Measurements from ENCODE around the gene DLG2. TPM values are rescaled to one million over a fixed set of nuclear protein-coding genes. Genes with fewer than 3 reads are reported as not detected.

Gene DLG2
- polyA plus RNA-seq, 3 donors: 0.24 to 0.39 TPM; not detected in 1

DNA sequence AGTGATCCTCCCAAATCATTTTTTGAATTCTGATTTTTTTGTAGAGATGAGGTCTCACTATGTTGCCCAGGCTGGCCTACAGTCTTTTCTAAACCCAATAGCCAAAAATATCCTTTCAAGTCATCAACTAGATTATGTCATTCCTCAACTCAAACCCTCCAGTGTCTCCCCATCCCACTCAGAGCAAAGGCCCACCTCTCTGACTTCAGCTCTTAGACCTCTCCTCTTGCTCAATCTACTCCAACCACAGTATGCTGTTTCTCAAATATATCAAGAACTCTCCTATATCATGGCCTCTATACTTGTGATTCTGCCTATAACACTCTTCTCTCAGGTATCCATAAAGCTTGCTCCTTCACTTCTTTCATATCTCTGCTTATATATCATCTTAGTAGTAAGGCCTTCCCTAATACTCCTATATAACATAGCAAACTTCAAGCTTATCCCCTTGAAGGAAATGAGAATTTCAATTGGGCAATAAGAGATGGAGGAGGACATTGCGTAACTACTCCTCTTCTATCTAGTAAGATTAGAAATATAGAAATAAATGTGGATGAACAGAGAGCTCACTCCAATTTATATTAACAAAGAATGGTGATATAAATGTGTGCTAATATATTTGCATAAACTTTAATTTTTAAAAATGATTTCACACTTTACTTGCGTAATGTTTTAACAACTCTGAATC, 24.5 kb downstream of the DLG2 start:
- no peak overlapping the region for H3K4me3 ChIP-seq (replicated peaks in 1 of 3; ENCODE audit: low read depth in 2 of 3, low read length in 3 of 3)
- no peaks in the 10 kb centered on the region for H3K79me2 ChIP-seq (ENCODE audit: insufficient read depth, low read length)
- Mint-ChIP-seq H3K9me3 (peaks cover 0 to 5% (median 3%) of the 10 kb centered on the region in 7 donors), H3K27me3 (ENCODE audit: low read depth in 3 of 3) (peaks cover 0 to 3% (median 0%) of the 10 kb centered on the region in 3 donors), H3K4me3 (no peak overlapping the region), H3K27ac (peak overlapping the region in 1 of 7 donors; percentile 62), H3K36me3 (no peaks in the 10 kb centered on the region), H3K4me1 (peaks cover 11% of the 10 kb centered on the region)
- H4K20me1 ChIP-seq (ENCODE audit: insufficient read depth, low read length): no peaks in the 10 kb centered on the region
- peaks cover 5 to 12% of the 10 kb centered on the region in 2 donors for H3K4me1 ChIP-seq (ENCODE audit: control insufficient read depth in 1 of 2, insufficient read depth in 2 of 2, low read length in 2 of 2)
- TF ChIP-seq, protein P1, sequence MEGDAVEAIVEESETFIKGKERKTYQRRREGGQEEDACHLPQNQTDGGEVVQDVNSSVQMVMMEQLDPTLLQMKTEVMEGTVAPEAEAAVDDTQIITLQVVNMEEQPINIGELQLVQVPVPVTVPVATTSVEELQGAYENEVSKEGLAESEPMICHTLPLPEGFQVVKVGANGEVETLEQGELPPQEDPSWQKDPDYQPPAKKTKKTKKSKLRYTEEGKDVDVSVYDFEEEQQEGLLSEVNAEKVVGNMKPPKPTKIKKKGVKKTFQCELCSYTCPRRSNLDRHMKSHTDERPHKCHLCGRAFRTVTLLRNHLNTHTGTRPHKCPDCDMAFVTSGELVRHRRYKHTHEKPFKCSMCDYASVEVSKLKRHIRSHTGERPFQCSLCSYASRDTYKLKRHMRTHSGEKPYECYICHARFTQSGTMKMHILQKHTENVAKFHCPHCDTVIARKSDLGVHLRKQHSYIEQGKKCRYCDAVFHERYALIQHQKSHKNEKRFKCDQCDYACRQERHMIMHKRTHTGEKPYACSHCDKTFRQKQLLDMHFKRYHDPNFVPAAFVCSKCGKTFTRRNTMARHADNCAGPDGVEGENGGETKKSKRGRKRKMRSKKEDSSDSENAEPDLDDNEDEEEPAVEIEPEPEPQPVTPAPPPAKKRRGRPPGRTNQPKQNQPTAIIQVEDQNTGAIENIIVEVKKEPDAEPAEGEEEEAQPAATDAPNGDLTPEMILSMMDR (IDR thresholded peaks at IDR 0.05): no peak
- no peak overlapping the region for H3K9ac ChIP-seq (ENCODE audit: insufficient read depth, low read length, poor library complexity, severe bottlenecking)
- no CpG with 5 or more reads among the region's 2 CpGs for WGBS (ENCODE audit: insufficient coverage)
- H3K36me3 ChIP-seq (replicated peaks in 1 of 2; ENCODE audit: control insufficient read depth in 1 of 2, insufficient read depth in 2 of 2, low read length in 2 of 2): no peaks in the 10 kb centered on the region
- no peak overlapping the region for H2AFZ ChIP-seq (ENCODE audit: insufficient read depth, low read depth, low read length, poor library complexity, severe bottlenecking)
- H3K27me3 ChIP-seq (ENCODE audit: control insufficient read depth in 2 of 2, insufficient read depth in 2 of 2, low read length in 2 of 2): no peaks in the 10 kb centered on the region
- DNase-seq: peak in 2 of 3 donors; percentile 12 to 37
- intact Hi-C loops (cut with micrococcal nuclease): no loop called here
- peaks cover 0 to 4% of the 10 kb centered on the region in 2 donors for H3K9me3 ChIP-seq (replicated peaks in 1 of 2; ENCODE audit: control insufficient read depth in 1 of 2, insufficient read depth in 1 of 2, low read length in 2 of 2)
- no peak overlapping the region for H3K27ac ChIP-seq (ENCODE audit: low read depth in 1 of 2, low read length in 2 of 2)
- no peak overlapping the region for H3K4me2 ChIP-seq (replicated peaks; ENCODE audit: extremely low read depth, low read length, poor library complexity, severe bottlenecking)

DNA sequence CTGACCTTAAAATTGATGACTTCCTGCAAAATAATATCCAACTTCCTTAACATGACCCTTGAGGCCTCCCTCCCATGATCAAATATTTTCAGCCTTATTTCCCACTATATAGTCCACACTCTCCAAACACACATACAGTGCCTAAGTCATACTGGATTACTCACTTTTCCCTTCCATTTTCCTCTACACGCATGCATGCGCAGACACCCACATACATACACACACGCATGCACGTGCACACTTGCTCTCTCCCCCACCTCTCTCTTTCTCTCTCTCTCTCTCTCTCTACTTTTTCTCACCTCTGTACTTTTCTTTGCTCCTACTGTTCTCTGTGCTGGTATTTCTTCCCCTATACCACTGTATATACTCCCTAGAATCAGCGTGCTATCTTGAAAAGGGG, 28.1 kb downstream of the DLG2 start:
- WGBS (ENCODE audit: insufficient coverage): 80% methylated on average over 5 of the region's 5 CpGs
- intact Hi-C loops (cut with micrococcal nuclease): no loop called here
- Mint-ChIP-seq H3K9me3 (no peaks in the 10 kb centered on the region), H3K4me1 (peaks cover 11% of the 10 kb centered on the region), H3K4me3 (no peak overlapping the region), H3K36me3 (no peaks in the 10 kb centered on the region), H3K27ac (no peak overlapping the region), H3K27me3 (ENCODE audit: low read depth in 3 of 3) (peaks cover 0 to 3% (median 0%) of the 10 kb centered on the region in 3 donors)
- no peak for DNase-seq
- H4K20me1 ChIP-seq (ENCODE audit: insufficient read depth, low read length): no peaks in the 10 kb centered on the region
- no peaks in the 10 kb centered on the region for H3K9me3 ChIP-seq (replicated peaks in 1 of 2; ENCODE audit: control insufficient read depth in 1 of 2, insufficient read depth in 1 of 2, low read length in 2 of 2)
- no peaks in the 10 kb centered on the region for H3K79me2 ChIP-seq (ENCODE audit: insufficient read depth, low read length)
- H2AFZ ChIP-seq (ENCODE audit: insufficient read depth, low read depth, low read length, poor library complexity, severe bottlenecking): no peak overlapping the region
- peaks cover 5 to 12% of the 10 kb centered on the region in 2 donors for H3K4me1 ChIP-seq (ENCODE audit: control insufficient read depth in 1 of 2, insufficient read depth in 2 of 2, low read length in 2 of 2)
- H3K36me3 ChIP-seq (replicated peaks in 1 of 2; ENCODE audit: control insufficient read depth in 1 of 2, insufficient read depth in 2 of 2, low read length in 2 of 2): no peaks in the 10 kb centered on the region
- H3K4me2 ChIP-seq (replicated peaks; ENCODE audit: extremely low read depth, low read length, poor library complexity, severe bottlenecking): no peak overlapping the region
- no peak overlapping the region for H3K27ac ChIP-seq (ENCODE audit: low read depth in 1 of 2, low read length in 2 of 2)
- TF ChIP-seq, protein P1 (IDR thresholded peaks at IDR 0.05): no peak
- no peaks in the 10 kb centered on the region for H3K27me3 ChIP-seq (ENCODE audit: control insufficient read depth in 2 of 2, insufficient read depth in 2 of 2, low read length in 2 of 2)
- no peak overlapping the region for H3K4me3 ChIP-seq (replicated peaks in 1 of 3; ENCODE audit: low read depth in 2 of 3, low read length in 3 of 3)
- no peak overlapping the region for H3K9ac ChIP-seq (ENCODE audit: insufficient read depth, low read length, poor library complexity, severe bottlenecking)

Data from CD14-positive monocyte (primary cell).